Stomach smooth muscle (tissue), 2 donors: ENCODE measurements around the gene RSPO4.

Experiments used
- H3K27ac ChIP-seq: one replicate; pipeline ENCODE4 v1.7.0; 2013; ENCODE audit warnings: mild to moderate bottlenecking, low read length, inconsistent platforms
- H3K27me3 ChIP-seq, 2 donors: one replicate each; pipeline ENCODE4 v1.7.0; 2013; ENCODE audit warnings: low read length in 2 of 2; ENCODE audit not compliant: insufficient read depth in 2 of 2, control insufficient read depth in 1 of 2
- H3K36me3 ChIP-seq, 2 donors: one replicate each; pipeline ENCODE4 v1.7.0; 2013; ENCODE audit warnings: low read length in 2 of 2; ENCODE audit not compliant: control insufficient read depth in 2 of 2, insufficient read depth in 2 of 2
- H3K4me1 ChIP-seq: one replicate; pipeline ENCODE4 v1.7.0; 2013; ENCODE audit warnings: low read length; ENCODE audit not compliant: control insufficient read depth, insufficient read depth
- H3K4me3 ChIP-seq, 2 donors: one replicate each; pipeline ENCODE4 v1.7.0; 2013; ENCODE audit warnings: low read length in 2 of 2
- H3K9ac ChIP-seq, 2 donors: one replicate each; pipeline ENCODE4 v1.7.0; 2013; ENCODE audit warnings: low read length in 2 of 2, mild to moderate bottlenecking in 1 of 2
- H3K9me3 ChIP-seq, 2 donors: one replicate each; pipeline ENCODE4 v1.7.0; 2013; ENCODE audit warnings: low read length in 2 of 2; ENCODE audit not compliant: control insufficient read depth in 2 of 2
- donor health status: healthy.
- donor health status: Pancreatic carcinoma.

Gene RSPO4

GRCh38 chr20:910132-910869 lies 91.8 kb downstream of the RSPO4 start:
- H3K27ac ChIP-seq = no peak overlapping the region
- H3K4me1 ChIP-seq = peaks cover 2% of the 10 kb centered on the region
- no peak overlapping the region for H3K4me3 ChIP-seq
- no peak overlapping the region for H3K9ac ChIP-seq
- peaks cover 12 to 14% of the 10 kb centered on the region in 2 donors for H3K27me3 ChIP-seq
- H3K36me3 ChIP-seq = no peaks in the 10 kb centered on the region
- H3K9me3 ChIP-seq = no peaks in the 10 kb centered on the region

DNA sequence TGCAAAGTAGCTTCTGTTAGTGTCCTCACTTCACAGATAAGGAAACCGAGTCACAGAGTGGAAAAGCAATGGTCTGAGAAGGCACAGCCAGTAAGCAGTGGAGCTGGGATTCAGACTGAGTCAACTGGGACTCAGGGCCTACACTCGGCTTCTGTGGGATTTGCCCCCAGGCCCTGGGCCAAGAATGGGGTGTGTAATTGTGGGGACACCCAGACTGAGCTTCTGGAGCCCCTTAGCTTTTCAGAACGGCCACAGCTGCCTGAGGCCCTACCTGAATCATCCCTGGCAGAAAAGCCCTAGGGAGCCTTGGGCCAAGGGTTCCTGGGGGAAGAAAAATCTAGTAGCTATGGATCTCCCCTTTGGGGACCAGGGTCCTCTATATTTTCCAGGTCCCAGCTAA lies 92.5 kb downstream of the RSPO4 start:
- Histone ChIP-seq H3K36me3 (no peaks in the 10 kb centered on the region), H3K27ac (no peak overlapping the region), H3K27me3 (peaks cover 10 to 11% of the 10 kb centered on the region in 2 donors)

More for the DNA sequence above, 92.5 kb downstream of the RSPO4 start:
- Histone ChIP-seq H3K4me1 (peaks cover 2% of the 10 kb centered on the region), H3K4me3 (no peak overlapping the region), H3K9ac (no peak overlapping the region), H3K9me3 (no peaks in the 10 kb centered on the region)
